ENCODE measurements around the gene FOXN3. TPM values are rescaled to one million over a fixed set of nuclear protein-coding genes. Genes with fewer than 3 reads are reported as not detected.

Gene FOXN3
- polyA plus RNA-seq, 1 experiment = 46.5 TPM

GRCh38 chr14:89267656-89268055 is 149.4 kb downstream of the FOXN3 start:
- no peak for DNase-seq (ENCODE audit: low read depth, low spot score)
- Histone ChIP-seq H3K27ac (ENCODE audit: low read depth, low read length) (no peak overlapping the region), H3K9me3 (ENCODE audit: control insufficient read depth, insufficient read depth, low read length) (no peaks in the 10 kb centered on the region), H3K4me3 (ENCODE audit: low read depth, low read length) (no peak overlapping the region), H3K27me3 (ENCODE audit: control insufficient read depth, insufficient read depth, low read length) (no peaks in the 10 kb centered on the region)
- POLR2A ChIA-PET = no interaction called here
- TF ChIP-seq CTCF (IDR thresholded peaks at IDR 0.05; ENCODE audit: low read depth, low read length) = no peak
- CTCF ChIA-PET = no interaction called here

GRCh38 chr14:89267163-89267562 is 149.9 kb downstream of the FOXN3 start:
- ChIA-PET CTCF (no interaction called here), POLR2A (no interaction called here)
- no peak for DNase-seq (ENCODE audit: low read depth, low spot score)
- Histone ChIP-seq H3K9me3 (ENCODE audit: control insufficient read depth, insufficient read depth, low read length) (no peaks in the 10 kb centered on the region), H3K4me3 (ENCODE audit: low read depth, low read length) (no peak overlapping the region), H3K27ac (ENCODE audit: low read depth, low read length) (no peak overlapping the region), H3K27me3 (ENCODE audit: control insufficient read depth, insufficient read depth, low read length) (no peaks in the 10 kb centered on the region)
- no peak for TF ChIP-seq CTCF (IDR thresholded peaks at IDR 0.05; ENCODE audit: low read depth, low read length)

DNA sequence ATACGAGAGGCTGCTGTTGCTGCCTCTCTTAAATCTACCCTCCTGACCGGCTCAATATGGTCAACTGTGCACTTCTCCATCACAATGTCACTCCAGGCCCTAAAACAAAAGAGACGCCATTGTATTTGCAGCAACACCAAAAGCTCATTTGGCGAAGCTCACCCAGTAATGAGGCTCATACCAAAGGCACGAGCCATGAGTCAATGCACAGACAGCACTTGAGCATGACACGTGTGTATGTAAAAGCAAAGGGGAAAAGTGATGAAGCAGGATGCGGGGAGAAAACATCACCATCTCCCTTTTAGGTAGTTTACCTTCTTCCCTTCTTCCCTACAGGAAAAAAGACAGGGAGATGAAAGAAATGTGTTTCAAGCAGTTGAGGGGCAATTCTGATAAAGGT is 150.3 kb downstream of the FOXN3 start:
- POLR2A ChIA-PET = no interaction called here
- CTCF ChIA-PET = no interaction called here
- no peak for DNase-seq (ENCODE audit: low read depth, low spot score)

DNA sequence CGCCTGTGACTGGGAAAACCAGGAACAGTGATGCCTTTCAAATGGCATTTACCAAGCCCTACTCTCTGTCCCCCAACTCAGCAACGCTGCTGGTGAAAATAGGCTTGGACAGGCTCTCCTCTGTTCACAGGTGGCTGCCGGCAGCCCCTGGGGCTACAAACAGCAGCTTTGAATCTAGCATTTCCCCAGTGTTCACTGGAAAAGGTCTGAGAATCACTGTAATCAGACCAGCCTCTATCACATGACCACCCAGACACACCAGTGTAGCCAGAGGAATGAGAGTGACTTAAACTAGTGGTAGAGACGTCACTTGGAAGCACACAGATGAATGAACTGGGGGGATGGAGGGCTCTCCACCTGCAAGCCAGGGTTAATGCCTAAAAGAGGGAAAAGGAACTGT is 151.8 kb downstream of the FOXN3 start:
- Histone ChIP-seq H3K27ac (ENCODE audit: low read depth, low read length) (no peak overlapping the region), H3K4me3 (ENCODE audit: low read depth, low read length) (no peak overlapping the region), H3K9me3 (ENCODE audit: control insufficient read depth, insufficient read depth, low read length) (no peaks in the 10 kb centered on the region), H3K27me3 (ENCODE audit: control insufficient read depth, insufficient read depth, low read length) (no peaks in the 10 kb centered on the region)
- TF ChIP-seq CTCF (IDR thresholded peaks at IDR 0.05; ENCODE audit: low read depth, low read length) = no peak
- CTCF ChIA-PET = no interaction called here
- POLR2A ChIA-PET = no interaction called here
- no peak for DNase-seq (ENCODE audit: low read depth, low spot score)

More for the DNA sequence above, 150.3 kb downstream of the FOXN3 start:
- Histone ChIP-seq H3K9me3 (ENCODE audit: control insufficient read depth, insufficient read depth, low read length) (no peaks in the 10 kb centered on the region), H3K4me3 (ENCODE audit: low read depth, low read length) (no peak overlapping the region), H3K27ac (ENCODE audit: low read depth, low read length) (no peak overlapping the region), H3K27me3 (ENCODE audit: control insufficient read depth, insufficient read depth, low read length) (no peaks in the 10 kb centered on the region)
- no peak for TF ChIP-seq CTCF (IDR thresholded peaks at IDR 0.05; ENCODE audit: low read depth, low read length)

GRCh38 chr14:89264196-89264800 is 152.7 kb downstream of the FOXN3 start:
- CTCF ChIA-PET = no interaction called here

More at GRCh38 chr14:89264196-89264800, 152.7 kb downstream of the FOXN3 start:
- TF ChIP-seq CTCF (IDR thresholded peaks at IDR 0.05; ENCODE audit: low read depth, low read length) = no peak
- DNase-seq (ENCODE audit: low read depth, low spot score) = no peak
- POLR2A ChIA-PET = no interaction called here
- Histone ChIP-seq H3K4me3 (ENCODE audit: low read depth, low read length) (no peak overlapping the region), H3K9me3 (ENCODE audit: control insufficient read depth, insufficient read depth, low read length) (no peaks in the 10 kb centered on the region), H3K27me3 (ENCODE audit: control insufficient read depth, insufficient read depth, low read length) (no peaks in the 10 kb centered on the region), H3K27ac (ENCODE audit: low read depth, low read length) (no peak overlapping the region)
